ENCODE measurements around the gene PCDHGA6. TPM values are rescaled to one million over a fixed set of nuclear protein-coding genes. Genes with fewer than 3 reads are reported as not detected.

The PCDHGA6 gene
- polyA plus RNA-seq, 1 donor = 8.1 TPM

- DNase-seq = no peak
These were observed 45.6 kb downstream of the PCDHGA6 start for GRCh38 chr5:141419074-141419880.

GRCh38 chr5:141420855-141421488, 47.3 kb downstream of the PCDHGA6 start, which contains the start of gene PCDHGA11:
Gene PCDHGA11, plus strand, starts transcription at chr5:141421051. Its CDS starts 177 bp downstream, at chr5:141421228.
- DNase-seq = no peak

- no peak for DNase-seq
These were observed 47.8 kb downstream of the PCDHGA6 start for GRCh38 chr5:141421489-141421855.

GRCh38 chr5:141422742-141423291, 49.1 kb downstream of the PCDHGA6 start:
- DNase-seq = no peak

- DNase-seq = no peak
These were observed 54.2 kb downstream of the PCDHGA6 start for GRCh38 chr5:141427783-141428426.

Other genes with a start within 250 kb of the PCDHGA6 start
- gene PCDHB5, start 238.7 kb upstream of the PCDHGA6 start, polyA plus RNA-seq (ENCODE audit: insufficient read length) = 7.5 TPM
- 3.5 TPM for gene PCDHB6, start 223.8 kb upstream of the PCDHGA6 start, polyA plus RNA-seq (ENCODE audit: insufficient read length)
- gene PCDHB7, start 201.2 kb upstream of the PCDHGA6 start, polyA plus RNA-seq (ENCODE audit: insufficient read length) = 4.5 TPM
- gene PCDHB8, start 196.1 kb upstream of the PCDHGA6 start, polyA plus RNA-seq (ENCODE audit: insufficient read length) = 2.6 TPM
- 8.1 TPM for gene PCDHB16, start 191.5 kb upstream of the PCDHGA6 start, polyA plus RNA-seq (ENCODE audit: insufficient read length)
- gene PCDHB9, start 186.7 kb upstream of the PCDHGA6 start, polyA plus RNA-seq (ENCODE audit: insufficient read length) = 4.3 TPM
- gene PCDHB10, start 181.5 kb upstream of the PCDHGA6 start, polyA plus RNA-seq (ENCODE audit: insufficient read length) = 7.2 TPM
- 4.4 TPM for gene PCDHB11, start 174.3 kb upstream of the PCDHGA6 start, polyA plus RNA-seq (ENCODE audit: insufficient read length)
- 4.6 TPM for gene PCDHB12, start 165.2 kb upstream of the PCDHGA6 start, polyA plus RNA-seq (ENCODE audit: insufficient read length)
- 9.3 TPM for gene PCDHB13, start 160.0 kb upstream of the PCDHGA6 start, polyA plus RNA-seq (ENCODE audit: insufficient read length)
- gene PCDHB14, start 150.5 kb upstream of the PCDHGA6 start, polyA plus RNA-seq (ENCODE audit: insufficient read length) = 11.3 TPM
- gene PCDHB15, start 128.5 kb upstream of the PCDHGA6 start, polyA plus RNA-seq (ENCODE audit: insufficient read length) = 12.5 TPM
- 0.23 TPM for gene SLC25A2, start 69.8 kb upstream of the PCDHGA6 start, polyA plus RNA-seq (ENCODE audit: insufficient read length)
- 154 TPM for gene TAF7, start 53.1 kb upstream of the PCDHGA6 start, polyA plus RNA-seq (ENCODE audit: insufficient read length)
- gene PCDHGA1, start 43.4 kb upstream of the PCDHGA6 start, polyA plus RNA-seq (ENCODE audit: insufficient read length) = 1.1 TPM
- 6.8 TPM for gene PCDHGA2, start 35.1 kb upstream of the PCDHGA6 start, polyA plus RNA-seq (ENCODE audit: insufficient read length)
- gene PCDHGA3, start 30.1 kb upstream of the PCDHGA6 start, polyA plus RNA-seq (ENCODE audit: insufficient read length) = 2.9 TPM
- 1.9 TPM for gene PCDHGB1, start 23.8 kb upstream of the PCDHGA6 start, polyA plus RNA-seq (ENCODE audit: insufficient read length)
- 2.6 TPM for gene PCDHGA4, start 18.9 kb upstream of the PCDHGA6 start, polyA plus RNA-seq (ENCODE audit: insufficient read length)
- 4.0 TPM for gene PCDHGB2, start 13.9 kb upstream of the PCDHGA6 start, polyA plus RNA-seq (ENCODE audit: insufficient read length)
- gene PCDHGA5, start 9.7 kb upstream of the PCDHGA6 start, polyA plus RNA-seq (ENCODE audit: insufficient read length) = 2.7 TPM
- 2.8 TPM for gene PCDHGB3, start 3.6 kb upstream of the PCDHGA6 start, polyA plus RNA-seq (ENCODE audit: insufficient read length)
- gene PCDHGA7, start 8.9 kb downstream of the PCDHGA6 start, polyA plus RNA-seq (ENCODE audit: insufficient read length) = 2.2 TPM
- gene PCDHGB4, start 13.8 kb downstream of the PCDHGA6 start, polyA plus RNA-seq (ENCODE audit: insufficient read length) = 7.6 TPM
- 0.60 TPM for gene PCDHGA8, start 18.7 kb downstream of the PCDHGA6 start, polyA plus RNA-seq (ENCODE audit: insufficient read length)
- gene PCDHGB5, start 24.1 kb downstream of the PCDHGA6 start, polyA plus RNA-seq (ENCODE audit: insufficient read length) = 10.9 TPM
- 6.5 TPM for gene PCDHGA9, start 28.9 kb downstream of the PCDHGA6 start, polyA plus RNA-seq (ENCODE audit: insufficient read length)
- gene PCDHGB6, start 34.1 kb downstream of the PCDHGA6 start, polyA plus RNA-seq (ENCODE audit: insufficient read length) = 7.3 TPM
- gene PCDHGA10, start 39.1 kb downstream of the PCDHGA6 start, polyA plus RNA-seq (ENCODE audit: insufficient read length) = 3.7 TPM
- gene PCDHGB7, start 43.8 kb downstream of the PCDHGA6 start, polyA plus RNA-seq (ENCODE audit: insufficient read length) = 17.3 TPM
- gene PCDHGA11, start 47.2 kb downstream of the PCDHGA6 start, polyA plus RNA-seq (ENCODE audit: insufficient read length) = 5.1 TPM
- 1.5 TPM for gene PCDHGA12, start 56.6 kb downstream of the PCDHGA6 start, polyA plus RNA-seq (ENCODE audit: insufficient read length)
- gene PCDHGC3, start 102.1 kb downstream of the PCDHGA6 start, polyA plus RNA-seq (ENCODE audit: insufficient read length) = 99.2 TPM
- 4.4 TPM for gene PCDHGC4, start 111.1 kb downstream of the PCDHGA6 start, polyA plus RNA-seq (ENCODE audit: insufficient read length)
- 0.81 TPM for gene PCDHGC5, start 115.2 kb downstream of the PCDHGA6 start, polyA plus RNA-seq (ENCODE audit: insufficient read length)
- 80.0 TPM for gene DIAPH1, start 245.1 kb downstream of the PCDHGA6 start, polyA plus RNA-seq (ENCODE audit: insufficient read length)